Endothelial cell of umbilical vein (primary cell): ENCODE measurements around the gene CLVS2.

ENCODE experiments used
- CTCF ChIP-seq, 2 donors: IDR thresholded peaks; 1 replicate in 1 of 2; 2 replicates in 1 of 2; pipeline ENCODE4 v1.5.1; 2011; ENCODE audit warnings: low read length in 2 of 2, mild to moderate bottlenecking in 2 of 2, moderate library complexity in 2 of 2, control low read depth in 1 of 2, inconsistent platforms in 1 of 2, low read depth in 1 of 2; ENCODE audit not compliant: insufficient read depth in 1 of 2; ENCODE audit errors: extremely low read depth in 1 of 2
- EZH2 ChIP-seq: IDR thresholded peaks from 2 replicates; pipeline ENCODE4 v1.6.1; 2012; ENCODE audit warnings: borderline replicate concordance, low read depth, mild to moderate bottlenecking, moderate library complexity, low read length, inconsistent platforms; ENCODE audit not compliant: severe bottlenecking
- MYC ChIP-seq: IDR thresholded peaks from one replicate; pipeline ENCODE4 v1.6.1; 2011; ENCODE audit warnings: mild to moderate bottlenecking, low read depth, low read length
- POLR2A ChIP-seq: IDR thresholded peaks from 2 replicates; pipeline ENCODE4 v1.6.1; 2012; ENCODE audit warnings: low read depth, mild to moderate bottlenecking, control low read depth, low read length

GRCh38 chr6:122956376-122956775 lies 39.7 kb upstream of the CLVS2 start:
- no peak for TF ChIP-seq MYC
- TF ChIP-seq CTCF (IDR thresholded peaks at IDR 0.05; ENCODE audit: extremely low read depth in 1 of 2, insufficient read depth in 1 of 2, low read depth in 1 of 2, low read length in 2 of 2), result no peak
- no peak for TF ChIP-seq EZH2
- no peak for TF ChIP-seq POLR2A
